ENCODE measurements around the gene FOXA2.
"Not testable (repeated sequence)": the region's sequence is repeated elsewhere in the genome, so short reads cannot be mapped to it uniquely, and the experiment has no call there.

The FOXA2 gene

GRCh38 chr20:22550514-22550913 lies 33.9 kb downstream of the FOXA2 start:
- in situ Hi-C loops (cut with HindIII; ENCODE audit: low pct_ligation_motif_present, low pct_unique_long_range_greater_than_20kb, low sequenced_read_pairs) = not testable (repeated sequence)

GRCh38 chr20:22548040-22548439 lies 36.3 kb downstream of the FOXA2 start:
- no peak for DNase-seq

More at GRCh38 chr20:22550514-22550913, 33.9 kb downstream of the FOXA2 start:
- DNase-seq = not testable (repeated sequence)

GRCh38 chr20:22546344-22546743 lies 38.0 kb downstream of the FOXA2 start:
- no peak for DNase-seq
- in situ Hi-C loops (cut with HindIII; ENCODE audit: low pct_ligation_motif_present, low pct_unique_long_range_greater_than_20kb, low sequenced_read_pairs) = no loop called here

More at GRCh38 chr20:22548040-22548439, 36.3 kb downstream of the FOXA2 start:
- in situ Hi-C loops (cut with HindIII; ENCODE audit: low pct_ligation_motif_present, low pct_unique_long_range_greater_than_20kb, low sequenced_read_pairs) = no loop called here

GRCh38 chr20:22545045-22545444 lies 39.3 kb downstream of the FOXA2 start:
- in situ Hi-C loops (cut with HindIII; ENCODE audit: low pct_ligation_motif_present, low pct_unique_long_range_greater_than_20kb, low sequenced_read_pairs) = no loop called here
- no peak for DNase-seq

- DNase-seq = no peak
- in situ Hi-C loops (cut with HindIII; ENCODE audit: low pct_ligation_motif_present, low pct_unique_long_range_greater_than_20kb, low sequenced_read_pairs) = no loop called here
Measured at GRCh38 chr20:22544462-22544861, 39.9 kb downstream of the FOXA2 start.

- in situ Hi-C loops (cut with HindIII; ENCODE audit: low pct_ligation_motif_present, low pct_unique_long_range_greater_than_20kb, low sequenced_read_pairs) = no loop called here
Measured at GRCh38 chr20:22542427-22542826, 41.9 kb downstream of the FOXA2 start.

GRCh38 chr20:22540832-22541231 lies 43.5 kb downstream of the FOXA2 start:
- in situ Hi-C loops (cut with HindIII; ENCODE audit: low pct_ligation_motif_present, low pct_unique_long_range_greater_than_20kb, low sequenced_read_pairs) = no loop called here
- no peak for DNase-seq

More at GRCh38 chr20:22542427-22542826, 41.9 kb downstream of the FOXA2 start:
- DNase-seq = no peak

- no peak for DNase-seq
- in situ Hi-C loops (cut with HindIII; ENCODE audit: low pct_ligation_motif_present, low pct_unique_long_range_greater_than_20kb, low sequenced_read_pairs) = no loop called here
Measured at GRCh38 chr20:22536956-22537756, 47.2 kb downstream of the FOXA2 start.

GRCh38 chr20:22536141-22536828 lies 48.1 kb downstream of the FOXA2 start:
- DNase-seq = no peak
- in situ Hi-C loops (cut with HindIII; ENCODE audit: low pct_ligation_motif_present, low pct_unique_long_range_greater_than_20kb, low sequenced_read_pairs) = no loop called here

GRCh38 chr20:22535483-22535882 lies 48.9 kb downstream of the FOXA2 start:
- in situ Hi-C loops (cut with HindIII; ENCODE audit: low pct_ligation_motif_present, low pct_unique_long_range_greater_than_20kb, low sequenced_read_pairs) = no loop called here
- DNase-seq = no peak

- DNase-seq = no peak
- in situ Hi-C loops (cut with HindIII; ENCODE audit: low pct_ligation_motif_present, low pct_unique_long_range_greater_than_20kb, low sequenced_read_pairs) = no loop called here
Measured at GRCh38 chr20:22533823-22534751, 50.3 kb downstream of the FOXA2 start.

GRCh38 chr20:22532598-22532997 lies 51.8 kb downstream of the FOXA2 start:
- in situ Hi-C loops (cut with HindIII; ENCODE audit: low pct_ligation_motif_present, low pct_unique_long_range_greater_than_20kb, low sequenced_read_pairs) = no loop called here

GRCh38 chr20:22531756-22532155 lies 52.6 kb downstream of the FOXA2 start:
- DNase-seq = no peak
- in situ Hi-C loops (cut with HindIII; ENCODE audit: low pct_ligation_motif_present, low pct_unique_long_range_greater_than_20kb, low sequenced_read_pairs) = no loop called here

More at GRCh38 chr20:22532598-22532997, 51.8 kb downstream of the FOXA2 start:
- no peak for DNase-seq

GRCh38 chr20:22531056-22531615 lies 53.2 kb downstream of the FOXA2 start:
- DNase-seq = no peak
- in situ Hi-C loops (cut with HindIII; ENCODE audit: low pct_ligation_motif_present, low pct_unique_long_range_greater_than_20kb, low sequenced_read_pairs) = no loop called here
